ENCODE results near the gene SAA1. TPM values are rescaled to one million over a fixed set of nuclear protein-coding genes. Genes with fewer than 3 reads are reported as not detected.
"Not testable (repeated sequence)": the region's sequence is repeated elsewhere in the genome, so short reads cannot be mapped to it uniquely, and the experiment has no call there.

The SAA1 gene
- total and polyA plus RNA-seq, 4 experiments from 2014 or later = not detected

DNA sequence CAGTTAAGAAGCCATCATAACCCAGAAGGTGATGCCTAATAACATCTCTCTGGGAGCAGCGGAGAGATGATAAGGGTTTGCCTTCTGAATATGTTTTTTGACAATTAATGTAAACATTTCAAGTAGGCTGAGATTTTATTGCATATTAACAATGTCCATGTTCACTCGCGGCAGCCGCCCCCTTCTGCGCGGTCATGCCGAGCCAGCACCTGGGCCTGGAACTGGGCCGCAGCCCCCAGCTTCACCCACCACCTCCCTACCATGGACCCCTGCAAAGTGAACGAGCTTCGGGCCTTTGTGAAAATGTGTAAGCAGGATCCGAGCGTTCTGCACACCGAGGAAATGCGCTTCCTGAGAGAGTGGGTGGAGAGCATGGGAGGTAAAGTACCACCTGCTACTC, 4.3 kb upstream of the SAA1 start:
- no peaks in the 10 kb centered on the region for H3K36me3 ChIP-seq (ENCODE audit: insufficient read depth, low read length)
- H3K27me3 ChIP-seq (ENCODE audit: insufficient read depth, low read length) = peaks cover 3% of the 10 kb centered on the region
- H3K27ac ChIP-seq (ENCODE audit: low read depth, low read length) = no peak overlapping the region
- H3K4me1 ChIP-seq (ENCODE audit: insufficient read depth, low read length) = no peaks in the 10 kb centered on the region
- Mint-ChIP-seq H3K27ac (no peak overlapping the region), H3K36me3 (no peaks in the 10 kb centered on the region), H3K27me3 (peaks cover 0 to 1% of the 10 kb centered on the region in 2 donors), H3K9me3 (peaks cover 0 to 2% (median 0%) of the 10 kb centered on the region in 8 donors), H3K4me1 (no peaks in the 10 kb centered on the region), H3K4me3 (no peak overlapping the region)
- CTCF ChIA-PET (ENCODE audit: partially characterized antibody) = no interaction called here
- H3K9me3 ChIP-seq (ENCODE audit: control insufficient read depth in 1 of 2, low read length in 2 of 2) = no peaks in the 10 kb centered on the region
- no peak for DNase-seq
- intact Hi-C loops (cut with micrococcal nuclease) = no loop called here
- no peak overlapping the region for H3K4me3 ChIP-seq (ENCODE audit: low read length in 2 of 2)
- POLR2A ChIA-PET (ENCODE audit: partially characterized antibody) = no interaction called here

DNA sequence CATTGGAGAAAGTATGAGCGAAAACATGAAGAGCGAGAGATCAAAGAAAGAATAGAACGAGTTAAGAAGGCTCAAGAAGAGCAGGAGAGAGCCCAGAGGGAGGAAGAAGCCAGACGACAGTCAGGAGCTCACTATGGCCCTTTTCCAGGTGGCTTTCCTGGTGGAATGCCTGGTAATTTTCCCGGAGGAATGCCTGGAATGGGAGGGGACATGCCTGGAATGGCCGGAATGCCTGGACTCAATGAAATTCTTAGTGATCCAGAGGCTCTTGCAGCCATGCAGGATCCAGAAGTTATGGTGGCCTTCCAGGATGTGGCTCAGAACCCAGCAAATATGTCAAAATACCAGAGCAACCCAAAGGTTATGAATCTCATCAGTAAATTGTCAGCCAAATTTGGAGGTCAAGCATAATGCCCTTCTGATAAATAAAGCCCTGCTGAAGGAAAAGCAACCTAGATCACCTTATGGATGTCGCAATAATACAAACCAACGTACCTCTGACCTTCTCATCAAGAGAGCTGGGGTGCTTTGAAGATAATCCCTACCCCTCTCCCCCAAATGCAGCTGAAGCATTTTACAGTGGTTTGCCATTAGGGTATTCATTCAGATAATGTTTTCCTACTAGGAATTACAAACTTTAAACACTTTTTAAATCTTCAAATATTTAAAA, 3.2 kb upstream of the SAA1 start:
- intact Hi-C loops (cut with micrococcal nuclease); DNase-seq; H3K27me3 Mint-ChIP-seq; H3K4me1 Mint-ChIP-seq; POLR2A ChIA-PET (ENCODE audit: partially characterized antibody); H3K36me3 Mint-ChIP-seq; CTCF ChIA-PET (ENCODE audit: partially characterized antibody); H3K9me3 ChIP-seq (ENCODE audit: control insufficient read depth in 1 of 2, low read length in 2 of 2); H3K4me3 ChIP-seq (ENCODE audit: low read length in 2 of 2); H3K27ac ChIP-seq (ENCODE audit: low read depth, low read length); H3K9me3 Mint-ChIP-seq; H3K4me3 Mint-ChIP-seq; H3K27me3 ChIP-seq (ENCODE audit: insufficient read depth, low read length); H3K27ac Mint-ChIP-seq; H3K4me1 ChIP-seq (ENCODE audit: insufficient read depth, low read length); H3K36me3 ChIP-seq (ENCODE audit: insufficient read depth, low read length): not testable (repeated sequence)

DNA sequence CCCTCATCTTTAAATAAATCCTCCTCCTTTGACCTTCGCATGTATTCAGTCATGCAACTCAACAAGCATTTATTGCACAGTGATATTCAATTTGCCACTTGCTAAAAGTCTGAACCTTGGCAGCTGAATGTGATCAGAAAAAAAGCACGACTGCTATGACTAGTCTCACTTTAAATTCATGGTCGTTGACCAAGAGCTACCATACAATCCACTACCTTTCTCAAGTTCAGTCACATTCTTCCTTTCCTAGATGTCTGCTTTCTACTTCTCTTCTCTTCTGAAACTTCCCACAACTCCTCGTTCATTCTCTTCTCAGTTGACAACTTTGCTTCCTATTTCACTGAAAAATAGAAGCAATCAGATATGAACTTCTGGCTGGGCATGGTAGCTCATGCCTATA, 2.0 kb upstream of the SAA1 start:
- no peaks in the 10 kb centered on the region for H3K9me3 ChIP-seq (ENCODE audit: control insufficient read depth in 1 of 2, low read length in 2 of 2)
- no peak for DNase-seq
- CTCF ChIA-PET (ENCODE audit: partially characterized antibody) = no interaction called here
- Mint-ChIP-seq H3K9me3 (peaks cover 0 to 3% (median 0%) of the 10 kb centered on the region in 8 donors), H3K36me3 (no peaks in the 10 kb centered on the region), H3K27me3 (no peaks in the 10 kb centered on the region), H3K4me1 (no peaks in the 10 kb centered on the region), H3K27ac (no peak overlapping the region), H3K4me3 (no peak overlapping the region)
- H3K4me3 ChIP-seq (ENCODE audit: low read length in 2 of 2) = no peak overlapping the region
- no peak overlapping the region for H3K27ac ChIP-seq (ENCODE audit: low read depth, low read length)
- POLR2A ChIA-PET (ENCODE audit: partially characterized antibody) = no interaction called here
- H3K4me1 ChIP-seq (ENCODE audit: insufficient read depth, low read length) = no peaks in the 10 kb centered on the region
- peaks cover 3% of the 10 kb centered on the region for H3K27me3 ChIP-seq (ENCODE audit: insufficient read depth, low read length)
- intact Hi-C loops (cut with micrococcal nuclease) = no loop called here
- no peaks in the 10 kb centered on the region for H3K36me3 ChIP-seq (ENCODE audit: insufficient read depth, low read length)

DNA sequence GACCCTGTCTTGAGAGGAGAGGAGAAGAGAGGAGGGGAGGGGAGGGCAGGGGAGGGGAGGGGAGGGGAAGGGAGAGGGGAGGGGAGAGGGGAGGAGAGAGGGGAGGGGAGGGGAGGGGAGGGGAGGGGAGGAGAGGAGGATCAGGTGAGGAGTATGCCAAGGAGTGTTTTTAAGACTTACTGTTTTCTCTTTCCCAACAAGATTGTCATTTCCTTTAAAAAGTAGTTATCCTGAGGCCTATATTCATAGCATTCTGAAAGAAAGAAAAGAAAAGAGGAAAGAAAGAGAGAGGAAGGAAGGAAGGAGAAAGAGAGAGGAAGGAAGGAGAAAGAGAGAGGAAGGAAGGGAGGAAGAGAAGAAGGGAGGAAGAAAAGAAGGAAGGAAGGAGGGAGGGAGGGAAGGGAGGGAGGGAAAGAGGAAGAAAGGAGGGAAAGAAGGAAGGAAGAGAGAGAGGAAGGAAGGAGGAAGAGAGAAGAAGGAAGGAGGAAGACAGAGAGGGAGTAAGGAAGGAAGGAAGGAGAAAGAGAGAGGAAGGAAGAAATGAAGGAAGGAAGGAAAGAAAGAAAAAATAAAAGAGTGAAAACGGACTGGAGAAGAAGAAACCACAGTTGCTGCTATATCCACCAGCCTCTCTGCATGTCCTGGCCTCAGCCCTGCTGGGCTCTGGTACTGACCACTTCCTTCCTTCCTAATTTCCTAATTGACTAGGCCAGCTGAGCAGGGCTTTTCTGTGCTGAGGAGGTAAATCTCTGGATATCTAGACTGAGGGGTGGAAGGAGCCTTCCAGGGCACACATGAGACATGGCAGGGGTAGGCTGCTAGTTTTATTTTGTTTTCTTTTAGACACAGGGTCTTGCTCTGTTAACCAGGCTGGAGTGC, 1.1 kb upstream of the SAA1 start:
- Histone ChIP-seq H3K27ac (ENCODE audit: low read depth, low read length) (no peak overlapping the region), H3K36me3 (ENCODE audit: insufficient read depth, low read length) (no peaks in the 10 kb centered on the region), H3K4me3 (ENCODE audit: low read length in 2 of 2) (no peak overlapping the region), H3K4me1 (ENCODE audit: insufficient read depth, low read length) (no peaks in the 10 kb centered on the region), H3K9me3 (ENCODE audit: control insufficient read depth in 1 of 2, low read length in 2 of 2) (no peaks in the 10 kb centered on the region), H3K27me3 (ENCODE audit: insufficient read depth, low read length) (no peaks in the 10 kb centered on the region)
- Mint-ChIP-seq H3K4me3 (no peak overlapping the region), H3K27me3 (no peaks in the 10 kb centered on the region), H3K4me1 (no peaks in the 10 kb centered on the region), H3K36me3 (no peaks in the 10 kb centered on the region), H3K27ac (peak overlapping the region in 1 of 7 donors; percentile 75), H3K9me3 (peaks cover 0 to 3% (median 0%) of the 10 kb centered on the region in 8 donors)
- intact Hi-C loops (cut with micrococcal nuclease) = no loop called here
- POLR2A ChIA-PET (ENCODE audit: partially characterized antibody) = no interaction called here
- CTCF ChIA-PET (ENCODE audit: partially characterized antibody) = no interaction called here
- no peak for DNase-seq

DNA sequence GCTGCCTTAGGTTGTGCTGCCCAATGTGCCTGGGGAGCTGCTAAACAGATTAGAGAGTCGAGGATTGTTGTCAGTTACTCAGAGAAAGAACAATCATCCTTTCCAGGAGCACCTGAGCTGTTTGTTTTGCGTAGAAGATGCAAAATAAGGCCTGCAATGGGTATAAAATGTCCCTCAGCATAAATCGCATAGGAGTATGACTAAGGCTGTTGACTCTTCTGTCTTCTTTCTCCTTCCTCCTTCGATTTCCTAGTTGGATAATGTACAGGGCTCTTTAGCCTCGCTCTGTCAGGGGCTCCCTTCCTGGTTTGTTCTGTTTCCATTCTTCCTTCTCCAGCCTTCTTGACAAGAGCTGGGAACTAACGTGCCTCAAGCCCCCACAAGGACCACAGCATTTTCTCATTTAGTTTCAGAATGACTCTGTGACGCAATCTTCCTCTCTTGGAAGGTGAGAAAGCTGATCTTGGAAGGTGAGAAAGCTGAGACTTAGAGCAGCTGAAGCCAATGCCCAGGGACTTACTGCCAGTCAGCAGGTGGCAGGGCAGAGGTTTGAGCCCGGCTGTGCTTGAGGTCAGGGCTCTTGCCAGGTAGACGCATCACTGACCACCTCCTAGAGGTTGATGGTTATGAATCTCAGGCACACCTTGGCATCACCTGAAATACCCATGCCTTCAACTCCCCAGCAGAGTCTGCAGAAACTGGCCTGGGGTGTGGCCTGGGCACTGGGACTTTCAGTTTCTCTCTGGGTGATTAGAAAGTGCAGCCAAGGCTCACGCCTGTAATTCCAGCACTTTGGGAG, 1.5 kb downstream of the SAA1 start:
- H3K4me1 Mint-ChIP-seq; H3K27me3 Mint-ChIP-seq; H3K36me3 Mint-ChIP-seq; H3K4me1 ChIP-seq (ENCODE audit: insufficient read depth, low read length); intact Hi-C loops (cut with micrococcal nuclease); H3K9me3 ChIP-seq (ENCODE audit: control insufficient read depth in 1 of 2, low read length in 2 of 2); H3K9me3 Mint-ChIP-seq; H3K27me3 ChIP-seq (ENCODE audit: insufficient read depth, low read length); DNase-seq; H3K27ac ChIP-seq (ENCODE audit: low read depth, low read length); CTCF ChIA-PET (ENCODE audit: partially characterized antibody); POLR2A ChIA-PET (ENCODE audit: partially characterized antibody); H3K36me3 ChIP-seq (ENCODE audit: insufficient read depth, low read length); H3K4me3 ChIP-seq (ENCODE audit: low read length in 2 of 2): not testable (repeated sequence)
- H3K27ac Mint-ChIP-seq = peak overlapping the region in 5 of 7 donors; percentile 66 to 83 (median 73)
- peak overlapping the region in 6 of 8 donors; percentile 40 to 61 (median 56) for H3K4me3 Mint-ChIP-seq

DNA sequence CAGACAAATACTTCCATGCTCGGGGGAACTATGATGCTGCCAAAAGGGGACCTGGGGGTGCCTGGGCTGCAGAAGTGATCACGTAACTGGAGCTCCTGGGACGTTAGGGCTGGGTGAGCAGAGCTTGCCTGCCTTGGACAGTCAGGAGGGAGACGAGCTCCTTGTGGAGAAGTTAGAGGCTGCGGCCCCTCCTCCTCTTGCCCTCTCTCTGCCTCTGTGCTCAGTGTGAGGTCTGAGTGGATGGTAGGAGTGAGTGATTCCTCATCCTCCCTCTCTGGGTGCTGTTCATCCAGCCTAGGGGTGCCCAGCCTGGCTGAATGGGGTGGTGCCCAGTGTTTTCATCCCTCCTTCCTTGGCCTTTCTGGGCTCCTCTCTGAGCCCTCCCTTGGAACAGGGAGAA, 3.2 kb downstream of the SAA1 start:
- H3K36me3 ChIP-seq (ENCODE audit: insufficient read depth, low read length); DNase-seq; H3K9me3 ChIP-seq (ENCODE audit: control insufficient read depth in 1 of 2, low read length in 2 of 2); H3K9me3 Mint-ChIP-seq; H3K4me3 Mint-ChIP-seq; H3K4me3 ChIP-seq (ENCODE audit: low read length in 2 of 2); CTCF ChIA-PET (ENCODE audit: partially characterized antibody); H3K27me3 Mint-ChIP-seq; POLR2A ChIA-PET (ENCODE audit: partially characterized antibody); H3K27ac Mint-ChIP-seq; H3K36me3 Mint-ChIP-seq; H3K27ac ChIP-seq (ENCODE audit: low read depth, low read length); H3K4me1 ChIP-seq (ENCODE audit: insufficient read depth, low read length); intact Hi-C loops (cut with micrococcal nuclease); H3K4me1 Mint-ChIP-seq; H3K27me3 ChIP-seq (ENCODE audit: insufficient read depth, low read length): not testable (repeated sequence)

DNA sequence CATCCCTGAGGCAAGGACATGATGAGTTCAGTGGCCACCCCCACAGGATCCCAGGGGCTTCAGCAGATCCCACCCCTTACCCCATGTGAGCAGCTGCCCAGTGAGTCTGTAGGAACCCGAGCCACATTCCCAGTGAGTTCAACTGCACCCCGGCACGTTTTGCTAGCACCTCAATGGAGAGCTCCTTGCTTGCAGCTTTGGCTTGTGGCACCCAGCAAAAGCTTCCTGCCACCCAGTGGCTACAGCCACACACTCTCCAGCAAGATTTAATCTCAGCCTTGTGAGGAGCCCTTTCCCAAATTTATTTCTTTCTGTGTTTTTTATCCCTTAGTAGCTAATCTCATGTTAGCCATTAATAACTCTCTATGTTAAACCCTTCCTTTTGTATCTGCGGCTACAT, 4.0 kb downstream of the SAA1 start:
- H3K4me3 Mint-ChIP-seq = no peak overlapping the region
- no peaks in the 10 kb centered on the region for H3K27me3 ChIP-seq (ENCODE audit: insufficient read depth, low read length)
- H3K9me3 Mint-ChIP-seq = peaks cover 0 to 4% (median 0%) of the 10 kb centered on the region in 8 donors
- no peaks in the 10 kb centered on the region for H3K4me1 ChIP-seq (ENCODE audit: insufficient read depth, low read length)
- no peaks in the 10 kb centered on the region for H3K27me3 Mint-ChIP-seq
- H3K9me3 ChIP-seq (ENCODE audit: control insufficient read depth in 1 of 2, low read length in 2 of 2) = no peaks in the 10 kb centered on the region
- no peak overlapping the region for H3K4me3 ChIP-seq (ENCODE audit: low read length in 2 of 2)
- H3K27ac Mint-ChIP-seq = peak overlapping the region in 1 of 7 donors; percentile 26
- intact Hi-C loops (cut with micrococcal nuclease) = no loop called here
- CTCF ChIA-PET (ENCODE audit: partially characterized antibody) = no interaction called here
- no peak overlapping the region for H3K27ac ChIP-seq (ENCODE audit: low read depth, low read length)
- H3K4me1 Mint-ChIP-seq = peaks cover 0 to 3% (median under 1%) of the 10 kb centered on the region in 4 donors
- POLR2A ChIA-PET (ENCODE audit: partially characterized antibody) = no interaction called here
- peaks cover 2 to 9% of the 10 kb centered on the region in 2 donors for H3K36me3 Mint-ChIP-seq
- no peaks in the 10 kb centered on the region for H3K36me3 ChIP-seq (ENCODE audit: insufficient read depth, low read length)
- no peak for DNase-seq

Measured in CD4-positive, alpha-beta memory T cell (primary cell).